H9 (cell line): ENCODE measurements around the gene MBIP. TPM values are rescaled to one million over a fixed set of nuclear protein-coding genes. Genes with fewer than 3 reads are reported as not detected.

Experiments
- DNase-seq: peaks from one replicate; pipeline ENCODE4 v3.0.0-alpha.2; 2017
- H2AFZ ChIP-seq: one replicate; pipeline ENCODE4 v1.6.1; 2013; ENCODE audit warnings: mild to moderate bottlenecking, low read length, control low read depth, moderate library complexity
- H2AK5ac ChIP-seq: 2 replicates; pipeline ENCODE4 v1.6.1; 2013; ENCODE audit warnings: low read length, control low read depth, mixed read lengths; ENCODE audit not compliant: insufficient read length
- H2BK120ac ChIP-seq: one replicate; pipeline ENCODE4 v1.6.1; 2013; ENCODE audit warnings: low read depth, mild to moderate bottlenecking, low read length, control low read depth, inconsistent platforms; ENCODE audit not compliant: poor library complexity, severe bottlenecking
- H2BK12ac ChIP-seq: 2 replicates; pipeline ENCODE4 v1.6.1; 2013; ENCODE audit warnings: low read length, control low read depth, mixed read lengths, low read depth; ENCODE audit not compliant: insufficient read length
- H2BK15ac ChIP-seq: 2 replicates; pipeline ENCODE4 v1.6.1; 2013; ENCODE audit warnings: low read depth, low read length, control low read depth
- H2BK20ac ChIP-seq: one replicate; pipeline ENCODE4 v1.6.1; 2013; ENCODE audit warnings: low read depth, mild to moderate bottlenecking, low read length, control low read depth, inconsistent platforms; ENCODE audit not compliant: poor library complexity, severe bottlenecking
- H2BK5ac ChIP-seq: 2 replicates; pipeline ENCODE4 v1.6.1; 2013; ENCODE audit warnings: low read length, control low read depth, mixed read lengths; ENCODE audit not compliant: insufficient read length
- H3K14ac ChIP-seq: 2 replicates; pipeline ENCODE4 v1.6.1; 2013; ENCODE audit warnings: low read length, control low read depth; ENCODE audit not compliant: insufficient read depth
- H3K18ac ChIP-seq: 2 replicates; pipeline ENCODE4 v1.6.1; 2013; ENCODE audit warnings: low read depth, mild to moderate bottlenecking, mixed read lengths, low read length, control low read depth; ENCODE audit not compliant: insufficient read length
- H3K23ac ChIP-seq: 2 replicates; pipeline ENCODE4 v1.6.1; 2013; ENCODE audit warnings: low read length, control low read depth, mixed read lengths, low read depth; ENCODE audit not compliant: insufficient read length
- H3K23me2 ChIP-seq: 2 replicates; pipeline ENCODE4 v1.6.1; 2013; ENCODE audit warnings: low read depth, mild to moderate bottlenecking, mixed read lengths, low read length, control low read depth; ENCODE audit not compliant: insufficient read length, poor library complexity, severe bottlenecking
- H3K27ac ChIP-seq: 2 replicates; pipeline ENCODE4 v1.5.1; 2013; ENCODE audit warnings: low read length, control low read depth, mixed read lengths, low read depth; ENCODE audit not compliant: insufficient read length
- H3K27me3 ChIP-seq: 2 replicates; pipeline ENCODE4 v1.6.1; 2013; ENCODE audit warnings: low read length, control low read depth, inconsistent platforms; ENCODE audit not compliant: insufficient read depth
- H3K4ac ChIP-seq: 2 replicates; pipeline ENCODE4 v1.6.1; 2013; ENCODE audit warnings: low read depth, mild to moderate bottlenecking, control low read depth, inconsistent platforms, low read length, moderate library complexity
- H3K4me1 ChIP-seq: 2 replicates; pipeline ENCODE4 v1.6.1; 2013; ENCODE audit warnings: low read length, control low read depth, inconsistent platforms; ENCODE audit not compliant: insufficient read depth
- H3K4me2 ChIP-seq: 2 replicates; pipeline ENCODE4 v1.6.1; 2013; ENCODE audit warnings: low read length, control low read depth, mixed read lengths; ENCODE audit not compliant: insufficient read length, insufficient read depth
- H3K56ac ChIP-seq: 2 replicates; pipeline ENCODE4 v1.6.1; 2013; ENCODE audit warnings: low read depth, mild to moderate bottlenecking, mixed read lengths, low read length, control low read depth; ENCODE audit not compliant: insufficient read length
- H3K79me1 ChIP-seq: 2 replicates; pipeline ENCODE4 v1.6.1; 2013; ENCODE audit warnings: low read depth, mild to moderate bottlenecking, moderate library complexity, low read length, control low read depth, inconsistent platforms; ENCODE audit not compliant: insufficient read depth, poor library complexity, severe bottlenecking
- H3K79me2 ChIP-seq: 2 replicates; pipeline ENCODE4 v1.6.1; 2013; ENCODE audit warnings: low read length, control low read depth, inconsistent platforms; ENCODE audit not compliant: insufficient read depth
- H3K9ac ChIP-seq: 2 replicates; pipeline ENCODE4 v1.6.1; 2013; ENCODE audit warnings: low read length, control low read depth, mixed read lengths; ENCODE audit not compliant: insufficient read length; ENCODE audit errors: extremely low read depth
- H3K9me3 ChIP-seq: one replicate; pipeline ENCODE4 v1.6.1; 2013; ENCODE audit warnings: low read depth, low read length, inconsistent platforms; ENCODE audit not compliant: control insufficient read depth
- H3T11ph ChIP-seq: one replicate; pipeline ENCODE4 v1.6.1; 2013; ENCODE audit warnings: mild to moderate bottlenecking, low read length, control low read depth, inconsistent platforms
- H4K20me1 ChIP-seq: one replicate; pipeline ENCODE4 v1.6.1; 2013; ENCODE audit not compliant: control insufficient read depth, insufficient read length, insufficient read depth
- H4K5ac ChIP-seq: 2 replicates; pipeline ENCODE4 v1.6.1; 2013; ENCODE audit warnings: low read depth, mild to moderate bottlenecking, mixed read lengths, low read length, control low read depth; ENCODE audit not compliant: insufficient read length
- H4K8ac ChIP-seq: replicated peaks from 2 replicates; pipeline ENCODE4 v1.6.1; 2013; ENCODE audit warnings: low read length, control low read depth, mixed read lengths, low read depth; ENCODE audit not compliant: insufficient read length
- H4K91ac ChIP-seq: 2 replicates; pipeline ENCODE4 v1.6.1; 2013; ENCODE audit warnings: low read depth, mild to moderate bottlenecking, moderate library complexity, mixed read lengths, low read length, control low read depth; ENCODE audit not compliant: insufficient read length
- H3K27ac Mint-ChIP-seq, 3 experiments: 2 replicates in 2 of 3; 3 replicates in 1 of 3; pipeline ENCODE4 v1.8.0; 2020 to 2021; ENCODE audit warnings: mixed read lengths in 3 of 3, mild to moderate bottlenecking in 1 of 3, moderate library complexity in 1 of 3
- H3K27me3 Mint-ChIP-seq: 2 replicates; pipeline ENCODE4 v1.8.0; 2021; ENCODE audit warnings: low read depth, mild to moderate bottlenecking, moderate library complexity, mixed read lengths
- H3K36me3 Mint-ChIP-seq, 3 experiments: 2 replicates in 2 of 3; 3 replicates in 1 of 3; pipeline ENCODE4 v1.8.0; 2020 to 2021; ENCODE audit warnings: low read depth in 3 of 3, mixed read lengths in 3 of 3; ENCODE audit not compliant: insufficient read depth in 1 of 3
- H3K4me1 Mint-ChIP-seq, 2 experiments: 2 replicates each; pipeline ENCODE4 v1.8.0; 2020; ENCODE audit warnings: mixed read lengths in 2 of 2
- H3K4me3 Mint-ChIP-seq, 2 experiments: 2 replicates in 1 of 2; 3 replicates in 1 of 2; pipeline ENCODE4 v1.8.0; 2020 to 2021; ENCODE audit warnings: mild to moderate bottlenecking in 2 of 2, mixed read lengths in 2 of 2, moderate library complexity in 1 of 2
- H3K9me3 Mint-ChIP-seq, 2 experiments: 2 replicates in 1 of 2; 3 replicates in 1 of 2; pipeline ENCODE4 v1.8.0; 2020; ENCODE audit warnings: mild to moderate bottlenecking in 2 of 2, mixed read lengths in 2 of 2, moderate library complexity in 1 of 2
- WGBS: extraction: QIAGEN DNeasy Blood & Tissue Kit; methylation state at CpG from one replicate; pipeline ENCODE4 v1.1.7; 2013; ENCODE audit warnings: missing lambda C conversion rate, low lambda C conversion rate, mixed read lengths; ENCODE audit not compliant: insufficient read length; ENCODE audit errors: extremely low coverage; 5-methylcytosine and 5-hydroxymethylcytosine counted together
- total RNA-seq: library from RNA; stranded (reverse); gene quantifications from 2 replicates; pipeline ENCODE4 v1.2.1, GENCODE V29; 2021
- TF ChIP-seq, protein P1 (sequence below): fragments of 200-600 bp; sonication (generic); conservative IDR thresholded peaks from 3 replicates; pipeline ENCODE4 v1.8.0; 2021; ENCODE audit warnings: antibody characterized with exemption, mild to moderate bottlenecking

Gene MBIP
- total RNA-seq, 1 experiment from 2014 or later: 29.6 TPM

DNA sequence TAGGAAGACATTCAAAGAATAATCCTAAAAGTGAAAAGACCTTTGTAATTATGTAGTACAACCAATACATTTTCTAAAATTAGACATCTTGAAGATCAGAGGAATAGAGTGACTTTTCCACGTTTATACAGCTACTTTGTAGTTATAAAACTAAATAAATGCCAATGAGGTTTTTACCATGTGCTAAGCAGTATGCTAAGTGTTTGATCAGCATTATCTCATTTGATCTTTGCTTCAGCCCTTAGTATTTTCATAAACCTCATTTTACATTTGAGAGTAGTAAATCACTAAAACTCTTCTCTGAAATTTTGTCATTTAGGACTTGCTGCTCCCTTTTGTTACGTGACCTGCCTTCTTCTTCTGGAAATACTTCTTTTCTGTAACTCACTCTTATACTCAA lies 13.6 kb downstream of the MBIP start:
- Histone ChIP-seq H3K79me2 (no peaks in the 10 kb centered on the region), H2AFZ (no peak overlapping the region), H3T11ph (no peak overlapping the region), H3K9ac (no peak overlapping the region), H2BK5ac (no peak overlapping the region), H2BK12ac (no peak overlapping the region), H3K27ac (no peak overlapping the region), H3K56ac (no peak overlapping the region), H2BK120ac (no peak overlapping the region), H3K4me1 (no peaks in the 10 kb centered on the region), H4K8ac (no peak overlapping the region), H3K23ac (no peak overlapping the region), H2BK15ac (no peak overlapping the region), H3K79me1 (no peaks in the 10 kb centered on the region), H3K4ac (no peak overlapping the region), H4K5ac (no peak overlapping the region), H3K14ac (no peak overlapping the region), H4K20me1 (no peaks in the 10 kb centered on the region), H2BK20ac (no peak overlapping the region), H4K91ac (no peak overlapping the region), H3K4me2 (no peak overlapping the region), H3K18ac (no peak overlapping the region), H2AK5ac (no peak overlapping the region), H3K27me3 (no peaks in the 10 kb centered on the region), H3K9me3 (no peaks in the 10 kb centered on the region), H3K23me2 (no peaks in the 10 kb centered on the region)
- no peak overlapping the region for H3K27ac Mint-ChIP-seq
- no peak overlapping the region for H3K4me3 Mint-ChIP-seq
- no peaks in the 10 kb centered on the region for H3K9me3 Mint-ChIP-seq
- WGBS: no CpG with 5 or more reads among the region's 2 CpGs
- no peak for DNase-seq
- H3K27me3 Mint-ChIP-seq: no peaks in the 10 kb centered on the region
- peaks cover 28 to 73% (median 63%) of the 10 kb centered on the region in 3 experiments; a peak in 6 of 7 replicates for H3K36me3 Mint-ChIP-seq
- no peaks in the 10 kb centered on the region; a peak in 1 of 4 replicates for H3K4me1 Mint-ChIP-seq
- TF ChIP-seq, protein P1, sequence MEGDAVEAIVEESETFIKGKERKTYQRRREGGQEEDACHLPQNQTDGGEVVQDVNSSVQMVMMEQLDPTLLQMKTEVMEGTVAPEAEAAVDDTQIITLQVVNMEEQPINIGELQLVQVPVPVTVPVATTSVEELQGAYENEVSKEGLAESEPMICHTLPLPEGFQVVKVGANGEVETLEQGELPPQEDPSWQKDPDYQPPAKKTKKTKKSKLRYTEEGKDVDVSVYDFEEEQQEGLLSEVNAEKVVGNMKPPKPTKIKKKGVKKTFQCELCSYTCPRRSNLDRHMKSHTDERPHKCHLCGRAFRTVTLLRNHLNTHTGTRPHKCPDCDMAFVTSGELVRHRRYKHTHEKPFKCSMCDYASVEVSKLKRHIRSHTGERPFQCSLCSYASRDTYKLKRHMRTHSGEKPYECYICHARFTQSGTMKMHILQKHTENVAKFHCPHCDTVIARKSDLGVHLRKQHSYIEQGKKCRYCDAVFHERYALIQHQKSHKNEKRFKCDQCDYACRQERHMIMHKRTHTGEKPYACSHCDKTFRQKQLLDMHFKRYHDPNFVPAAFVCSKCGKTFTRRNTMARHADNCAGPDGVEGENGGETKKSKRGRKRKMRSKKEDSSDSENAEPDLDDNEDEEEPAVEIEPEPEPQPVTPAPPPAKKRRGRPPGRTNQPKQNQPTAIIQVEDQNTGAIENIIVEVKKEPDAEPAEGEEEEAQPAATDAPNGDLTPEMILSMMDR: no peak
